DND-41 (cell line): ENCODE measurements around the gene SPTSSB.

Source experiments
- EZH2 ChIP-seq: IDR thresholded peaks from 3 replicates; pipeline ENCODE4 v1.6.1; 2012; ENCODE audit warnings: borderline replicate concordance, low read depth, mild to moderate bottlenecking, moderate library complexity, low read length, inconsistent platforms; ENCODE audit not compliant: severe bottlenecking
- TF ChIP-seq, protein P1 (sequence below): IDR thresholded peaks from 2 replicates; pipeline ENCODE4 v1.5.1; 2012; ENCODE audit warnings: borderline replicate concordance, low read length, moderate library complexity, mild to moderate bottlenecking; ENCODE audit not compliant: poor library complexity, severe bottlenecking; ENCODE audit errors: extremely low read depth

GRCh38 chr3:161351330-161351729 lies 20.0 kb downstream of the SPTSSB start:
- TF ChIP-seq, protein P1, sequence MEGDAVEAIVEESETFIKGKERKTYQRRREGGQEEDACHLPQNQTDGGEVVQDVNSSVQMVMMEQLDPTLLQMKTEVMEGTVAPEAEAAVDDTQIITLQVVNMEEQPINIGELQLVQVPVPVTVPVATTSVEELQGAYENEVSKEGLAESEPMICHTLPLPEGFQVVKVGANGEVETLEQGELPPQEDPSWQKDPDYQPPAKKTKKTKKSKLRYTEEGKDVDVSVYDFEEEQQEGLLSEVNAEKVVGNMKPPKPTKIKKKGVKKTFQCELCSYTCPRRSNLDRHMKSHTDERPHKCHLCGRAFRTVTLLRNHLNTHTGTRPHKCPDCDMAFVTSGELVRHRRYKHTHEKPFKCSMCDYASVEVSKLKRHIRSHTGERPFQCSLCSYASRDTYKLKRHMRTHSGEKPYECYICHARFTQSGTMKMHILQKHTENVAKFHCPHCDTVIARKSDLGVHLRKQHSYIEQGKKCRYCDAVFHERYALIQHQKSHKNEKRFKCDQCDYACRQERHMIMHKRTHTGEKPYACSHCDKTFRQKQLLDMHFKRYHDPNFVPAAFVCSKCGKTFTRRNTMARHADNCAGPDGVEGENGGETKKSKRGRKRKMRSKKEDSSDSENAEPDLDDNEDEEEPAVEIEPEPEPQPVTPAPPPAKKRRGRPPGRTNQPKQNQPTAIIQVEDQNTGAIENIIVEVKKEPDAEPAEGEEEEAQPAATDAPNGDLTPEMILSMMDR: no peak
- no peak for TF ChIP-seq EZH2
